Posterior vena cava (tissue), 2 donors: ENCODE results near the gene ICAM5. TPM values are rescaled to one million over a fixed set of nuclear protein-coding genes. Genes with fewer than 3 reads are reported as not detected.
A peak's percentile ranks its signal among the peaks of the same experiment; 100 is the strongest.
"Not testable (repeated sequence)": the region's sequence is repeated elsewhere in the genome, so short reads cannot be mapped to it uniquely, and the experiment has no call there.

Experiments
- DNase-seq: peaks from one replicate; pipeline ENCODE4 v3.0.0-alpha.2; 2020; ENCODE audit warnings: low spot score
- intact Hi-C, 2 donors: fragments of 100-400 bp; cut with DNase I; formaldehyde crosslinking; loops; one replicate each; pipeline versions ENCODE4 v1.14.1 to v1.14.2; 2022 to 2023
- total RNA-seq, 2 donors: library from RNA; stranded (reverse); fragmentation: NEBNext Ultra II Directional; extraction: Animal tissue kit (Norgen Biotek cat#: 25700); gene quantifications; one replicate each; pipeline ENCODE4 v1.2.1, GENCODE V29; 2021
- donor health status: DM: yes; HTN: yes; CAD: no.
- donor health status: DM: yes; HTN: yes; CAD: no.

ICAM5 gene
- total RNA-seq, 2 donors from 2014 or later = 0.33 to 0.83 TPM

DNA sequence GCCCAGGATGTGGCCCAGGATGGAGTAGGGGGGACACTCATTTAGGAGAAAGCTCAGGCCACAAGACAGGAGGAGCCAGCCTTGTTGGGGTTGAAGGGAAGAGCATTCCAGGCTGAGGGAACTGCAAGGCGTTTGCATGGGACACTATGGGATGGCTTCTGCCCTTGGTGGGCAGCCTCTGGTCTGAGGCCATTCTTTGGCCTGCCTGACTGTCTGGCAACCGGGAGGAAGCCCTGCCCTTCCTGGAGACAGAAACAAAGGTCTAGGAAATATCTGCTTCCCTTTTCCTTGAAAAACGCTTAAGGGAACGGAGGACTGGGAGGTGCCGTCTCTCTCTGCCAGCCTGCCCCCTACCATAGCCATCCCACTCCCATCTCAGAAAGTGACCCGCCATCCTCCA lies 21.7 kb upstream of the ICAM5 start:
- DNase-seq = no peak
- intact Hi-C loops = loop anchor here (2.0 kb wide), 2 partner anchors 121 to 123 kb away; no protein-coding TSS in a partner anchor

GRCh38 chr19:10269333-10270179 lies 20.2 kb upstream of the ICAM5 start:
- intact Hi-C loops = loop anchor here (2.0 kb wide), 2 partner anchors 119 to 121 kb away; no protein-coding TSS in a partner anchor
- DNase-seq = peak; percentile 97

- intact Hi-C loops = no loop called here
- peak; percentile 96 for DNase-seq
Measured at GRCh38 chr19:10270180-10270615, 19.6 kb upstream of the ICAM5 start.

DNA sequence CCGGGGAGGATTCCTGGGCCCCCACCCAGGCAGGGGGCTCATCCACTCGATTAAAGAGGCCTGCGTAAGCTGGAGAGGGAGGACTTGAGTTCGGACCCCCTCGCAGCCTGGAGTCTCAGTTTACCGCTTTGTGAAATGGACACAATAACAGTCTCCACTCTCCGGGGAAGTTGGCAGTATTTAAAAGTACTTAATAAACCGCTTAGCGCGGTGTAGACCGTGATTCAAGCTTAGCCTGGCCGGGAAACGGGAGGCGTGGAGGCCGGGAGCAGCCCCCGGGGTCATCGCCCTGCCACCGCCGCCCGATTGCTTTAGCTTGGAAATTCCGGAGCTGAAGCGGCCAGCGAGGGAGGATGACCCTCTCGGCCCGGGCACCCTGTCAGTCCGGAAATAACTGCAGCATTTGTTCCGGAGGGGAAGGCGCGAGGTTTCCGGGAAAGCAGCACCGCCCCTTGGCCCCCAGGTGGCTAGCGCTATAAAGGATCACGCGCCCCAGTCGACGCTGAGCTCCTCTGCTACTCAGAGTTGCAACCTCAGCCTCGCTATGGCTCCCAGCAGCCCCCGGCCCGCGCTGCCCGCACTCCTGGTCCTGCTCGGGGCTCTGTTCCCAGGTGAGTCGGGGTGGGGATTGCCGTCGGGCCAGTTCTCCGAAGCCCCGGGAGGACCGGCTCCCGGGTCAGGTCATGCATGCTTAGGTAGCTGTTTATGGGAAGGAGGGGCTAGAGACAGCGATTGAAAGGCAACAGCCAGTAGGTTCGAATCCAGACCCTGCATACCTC lies 18.9 kb upstream of the ICAM5 start, which contains the start of gene ICAM1:
Gene ICAM1 (plus strand): TSS at position 505 of the 779 bp plus-strand sequence. CDS start 40 bp downstream, at position 545.
- intact Hi-C loops = no loop called here
- DNase-seq = peak; percentile 98

DNA sequence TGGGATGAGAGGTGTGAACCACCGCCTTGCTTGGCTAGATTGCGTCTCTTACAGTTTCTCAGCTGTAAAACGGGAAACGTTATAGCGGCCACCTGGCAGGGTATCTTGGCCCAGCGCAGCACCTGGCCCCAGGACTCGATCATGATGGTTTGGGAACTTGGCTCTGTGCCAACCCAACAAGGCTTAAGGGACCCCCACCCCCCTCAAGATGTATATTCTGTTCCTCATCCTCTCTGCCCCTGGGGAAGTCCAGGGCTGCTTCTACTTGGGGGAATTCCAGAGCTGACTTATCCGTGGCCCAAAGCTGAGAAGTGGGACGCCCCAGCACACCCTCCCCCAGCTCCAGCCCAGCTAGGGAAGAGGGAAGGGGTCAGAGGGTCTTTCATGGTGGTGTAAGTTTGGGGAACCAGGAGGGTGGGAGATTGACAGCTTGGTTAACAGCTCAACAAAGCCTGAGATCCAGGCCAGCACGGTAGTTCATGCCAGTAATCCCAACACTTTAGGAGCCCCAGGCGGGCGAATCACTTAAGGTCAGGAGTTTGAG lies 18.1 kb upstream of the ICAM5 start:
- no peak for DNase-seq
- intact Hi-C loops = no loop called here

DNA sequence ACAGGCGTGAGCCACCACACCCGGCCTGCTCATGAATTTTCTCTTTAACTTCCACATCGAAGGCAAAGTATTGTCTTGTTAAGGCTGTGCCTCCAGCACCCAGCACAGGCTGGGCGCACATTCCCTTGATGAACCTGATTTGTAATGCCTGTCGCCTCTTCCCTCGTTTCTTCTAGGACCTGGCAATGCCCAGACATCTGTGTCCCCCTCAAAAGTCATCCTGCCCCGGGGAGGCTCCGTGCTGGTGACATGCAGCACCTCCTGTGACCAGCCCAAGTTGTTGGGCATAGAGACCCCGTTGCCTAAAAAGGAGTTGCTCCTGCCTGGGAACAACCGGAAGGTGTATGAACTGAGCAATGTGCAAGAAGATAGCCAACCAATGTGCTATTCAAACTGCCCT lies 15.2 kb upstream of the ICAM5 start:
- no peak for DNase-seq
- intact Hi-C loops = no loop called here

DNA sequence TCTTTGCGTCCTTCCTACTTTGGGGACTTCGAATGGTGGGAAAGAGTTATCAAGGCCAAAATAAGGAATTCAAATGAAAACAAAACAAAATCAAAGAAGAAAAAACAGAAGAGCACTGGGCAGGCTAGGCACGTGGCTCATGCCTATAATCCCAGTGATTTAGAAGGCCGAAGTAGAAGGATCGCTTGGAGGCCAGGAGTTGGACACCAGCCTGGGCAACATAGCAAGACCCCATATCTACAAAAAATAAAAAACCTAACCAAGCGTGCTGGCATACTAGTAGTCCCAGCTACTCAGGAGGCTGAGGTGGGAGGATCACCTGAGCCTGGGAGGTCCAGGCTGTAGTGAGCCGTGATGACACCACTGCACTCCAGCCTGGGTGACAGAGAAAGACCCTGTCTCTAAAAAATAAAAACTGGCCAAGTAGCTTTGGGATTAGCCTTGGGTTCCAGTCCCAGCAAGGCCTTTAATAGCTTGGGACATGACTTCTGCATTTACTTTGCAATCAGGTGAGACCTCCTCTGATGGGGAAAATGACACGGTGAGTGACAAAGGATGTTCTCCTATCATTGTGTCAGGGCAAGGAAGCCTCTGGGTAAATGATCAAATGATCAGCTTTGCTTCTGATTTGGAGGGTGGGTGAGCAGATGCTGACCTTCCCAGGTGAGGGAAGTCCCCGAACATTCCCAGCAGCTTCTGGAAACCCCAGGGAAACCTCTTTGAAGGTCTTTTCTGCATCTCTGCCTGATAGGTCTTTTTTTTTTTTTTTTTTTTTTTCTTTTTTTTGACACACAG lies 11.8 kb upstream of the ICAM5 start:
- intact Hi-C loops = loop anchor here in 1 of 2 donors (2.0 kb wide), 1 partner anchor 107 kb away; no protein-coding TSS in a partner anchor
- no peak for DNase-seq

- intact Hi-C loops = no loop called here
- no peak for DNase-seq
Measured at GRCh38 chr19:10278935-10279334, 10.8 kb upstream of the ICAM5 start.

DNA sequence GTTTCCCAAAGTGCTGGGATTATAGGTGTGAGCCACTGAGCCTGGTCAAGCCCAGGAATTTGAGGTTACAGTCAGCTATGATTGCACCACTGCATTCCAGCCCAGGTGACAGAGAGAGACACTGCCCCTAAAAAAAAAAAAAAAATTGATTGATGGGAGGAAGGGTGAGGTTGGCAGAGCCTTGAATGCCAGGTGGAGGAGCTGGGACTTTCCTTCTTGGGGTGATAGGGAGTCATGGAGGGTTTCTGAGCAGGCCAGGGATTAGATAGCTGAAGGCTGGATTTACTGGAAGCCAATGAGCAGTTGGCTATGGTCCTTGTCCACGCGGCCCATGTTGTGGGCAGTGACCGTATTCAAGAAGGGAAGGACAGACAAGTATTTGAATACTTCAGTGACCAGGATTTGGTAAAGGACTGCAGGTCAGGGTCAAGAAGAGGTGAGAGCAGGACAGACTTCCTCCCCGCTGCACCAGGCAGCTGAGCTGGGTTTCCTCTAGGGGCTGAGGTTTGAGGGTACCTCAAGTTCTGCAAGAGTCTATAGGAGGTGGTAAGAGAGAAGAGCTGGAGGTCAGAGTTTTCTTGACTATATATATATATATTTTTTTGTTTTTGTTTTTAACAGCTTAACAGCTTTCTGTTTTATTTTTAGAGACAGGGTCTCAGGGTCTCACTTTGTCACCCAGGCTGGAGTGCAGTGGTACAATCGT lies 9.9 kb upstream of the ICAM5 start:
- intact Hi-C loops = no loop called here
- DNase-seq = no peak

- intact Hi-C loops, DNase-seq: not testable (repeated sequence)
Measured at GRCh38 chr19:10282043-10282442, 7.7 kb upstream of the ICAM5 start.

GRCh38 chr19:10283301-10284064 lies 6.3 kb upstream of the ICAM5 start:
- intact Hi-C loops = no loop called here
- DNase-seq = no peak

DNA sequence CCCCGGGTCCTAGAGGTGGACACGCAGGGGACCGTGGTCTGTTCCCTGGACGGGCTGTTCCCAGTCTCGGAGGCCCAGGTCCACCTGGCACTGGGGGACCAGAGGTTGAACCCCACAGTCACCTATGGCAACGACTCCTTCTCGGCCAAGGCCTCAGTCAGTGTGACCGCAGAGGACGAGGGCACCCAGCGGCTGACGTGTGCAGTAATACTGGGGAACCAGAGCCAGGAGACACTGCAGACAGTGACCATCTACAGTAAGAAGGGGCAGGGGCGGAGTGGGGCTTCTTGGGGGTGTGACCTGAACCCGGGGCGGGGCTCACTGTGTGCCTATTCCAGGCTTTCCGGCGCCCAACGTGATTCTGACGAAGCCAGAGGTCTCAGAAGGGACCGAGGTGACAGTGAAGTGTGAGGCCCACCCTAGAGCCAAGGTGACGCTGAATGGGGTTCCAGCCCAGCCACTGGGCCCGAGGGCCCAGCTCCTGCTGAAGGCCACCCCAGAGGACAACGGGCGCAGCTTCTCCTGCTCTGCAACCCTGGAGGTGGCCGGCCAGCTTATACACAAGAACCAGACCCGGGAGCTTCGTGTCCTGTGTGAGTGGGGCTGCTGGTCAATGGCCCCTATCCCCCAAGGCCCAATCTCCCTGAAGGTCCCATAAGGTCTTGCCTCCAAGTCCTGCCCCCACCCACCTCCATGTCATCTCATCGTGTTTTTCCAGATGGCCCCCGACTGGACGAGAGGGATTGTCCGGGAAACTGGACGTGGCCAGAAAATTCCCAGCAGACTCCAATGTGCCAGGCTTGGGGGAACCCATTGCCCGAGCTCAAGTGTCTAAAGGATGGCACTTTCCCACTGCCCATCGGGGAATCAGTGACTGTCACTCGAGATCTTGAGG lies 5.4 kb upstream of the ICAM5 start:
- no peak for DNase-seq
- intact Hi-C loops = no loop called here

DNA sequence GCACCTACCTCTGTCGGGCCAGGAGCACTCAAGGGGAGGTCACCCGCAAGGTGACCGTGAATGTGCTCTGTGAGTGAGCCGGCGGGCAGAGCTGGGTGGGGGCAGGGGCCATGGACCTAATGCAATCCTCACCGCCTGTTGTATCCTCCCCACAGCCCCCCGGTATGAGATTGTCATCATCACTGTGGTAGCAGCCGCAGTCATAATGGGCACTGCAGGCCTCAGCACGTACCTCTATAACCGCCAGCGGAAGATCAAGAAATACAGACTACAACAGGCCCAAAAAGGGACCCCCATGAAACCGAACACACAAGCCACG lies 4.8 kb upstream of the ICAM5 start:
- DNase-seq = no peak
- intact Hi-C loops = no loop called here

- DNase-seq = no peak
- intact Hi-C loops = no loop called here
Measured at GRCh38 chr19:10285393-10285792, 4.4 kb upstream of the ICAM5 start.

- peak; percentile 90 for DNase-seq
- intact Hi-C loops = no loop called here
Measured at GRCh38 chr19:10286803-10287737, 2.7 kb upstream of the ICAM5 start, which contains the start of gene ICAM4. Gene ICAM4, plus strand, starts transcription at chr19:10286955. Its CDS starts 58 bp downstream, at chr19:10287013.

DNA sequence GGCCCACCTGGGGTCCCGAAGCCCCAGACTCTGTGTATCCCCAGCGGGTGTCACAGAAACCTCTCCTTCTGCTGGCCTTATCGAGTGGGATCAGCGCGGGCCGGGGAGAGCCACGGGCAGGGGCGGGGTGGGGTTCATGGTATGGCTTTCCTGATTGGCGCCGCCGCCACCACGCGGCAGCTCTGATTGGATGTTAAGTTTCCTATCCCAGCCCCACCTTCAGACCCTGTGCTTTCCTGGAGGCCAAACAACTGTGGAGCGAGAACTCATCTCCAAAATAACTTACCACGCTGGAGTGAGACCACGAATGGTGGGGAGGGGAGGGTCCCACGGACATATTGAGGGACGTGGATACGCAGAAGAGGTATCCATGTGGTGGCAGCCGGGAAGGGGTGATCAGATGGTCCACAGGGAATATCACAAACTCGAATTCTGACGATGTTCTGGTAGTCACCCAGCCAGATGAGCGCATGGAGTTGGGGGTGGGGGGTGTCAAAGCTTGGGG lies 1.0 kb upstream of the ICAM5 start:
- DNase-seq = peak; percentile 76

More for the DNA sequence above, 1.0 kb upstream of the ICAM5 start:
- intact Hi-C loops = no loop called here
